Chondrocyte (in vitro differentiated cells): ENCODE measurements around the gene SLC25A13. TPM values are rescaled to one million over a fixed set of nuclear protein-coding genes. Genes with fewer than 3 reads are reported as not detected.

Source experiments
- DNase-seq: peaks from one replicate; pipeline ENCODE4 v3.0.0; 2021; ENCODE audit warnings: mixed read lengths, low spot score
- H3K27ac Mint-ChIP-seq: one replicate; pipeline ENCODE4 v1.8.0; 2021; ENCODE audit warnings: mild to moderate bottlenecking, moderate library complexity, mixed read lengths; ENCODE audit not compliant: unreplicated experiment
- H3K27me3 Mint-ChIP-seq: 2 replicates; pipeline ENCODE4 v1.8.0; 2021; ENCODE audit warnings: low read depth, mixed read lengths
- H3K36me3 Mint-ChIP-seq: 2 replicates; pipeline ENCODE4 v1.8.0; 2021; ENCODE audit warnings: low read depth, mixed read lengths
- H3K4me1 Mint-ChIP-seq: 2 replicates; pipeline ENCODE4 v1.8.0; 2021; ENCODE audit warnings: low read depth, mild to moderate bottlenecking, mixed read lengths
- H3K4me3 Mint-ChIP-seq: one replicate; pipeline ENCODE4 v1.8.0; 2021; ENCODE audit warnings: mild to moderate bottlenecking, moderate library complexity, mixed read lengths; ENCODE audit not compliant: unreplicated experiment
- H3K9me3 Mint-ChIP-seq: 2 replicates; pipeline ENCODE4 v1.8.0; 2021; ENCODE audit warnings: low read depth, mixed read lengths
- CTCF ChIP-seq: fragments of 200-600 bp; sonication (generic); IDR thresholded peaks from 2 replicates; pipeline ENCODE4 v1.5.0; 2021; ENCODE audit warnings: antibody characterized with exemption, mild to moderate bottlenecking, moderate library complexity
- total RNA-seq: library from RNA; stranded (reverse); gene quantifications from 3 replicates; pipeline ENCODE4 v1.2.1, GENCODE V29; 2021

Gene SLC25A13
- total RNA-seq, 1 donor from 2014 or later, result 26.6 TPM

- DNase-seq, result no peak
- Mint-ChIP-seq H3K36me3 (no peaks in the 10 kb centered on the region), H3K9me3 (no peaks in the 10 kb centered on the region), H3K4me1 (peaks cover 16% of the 10 kb centered on the region), H3K27me3 (peaks cover 2% of the 10 kb centered on the region), H3K4me3 (no peak overlapping the region), H3K27ac (no peak overlapping the region)
- TF ChIP-seq CTCF, result no peak
These were observed 22.3 kb upstream of the SLC25A13 start for GRCh38 chr7:96344236-96344635.

GRCh38 chr7:96342049-96342448, 20.2 kb upstream of the SLC25A13 start:
- Mint-ChIP-seq H3K9me3 (no peaks in the 10 kb centered on the region), H3K36me3 (no peaks in the 10 kb centered on the region), H3K4me3 (no peak overlapping the region), H3K27ac (no peak overlapping the region), H3K4me1 (peaks cover 26% of the 10 kb centered on the region), H3K27me3 (peaks cover 2% of the 10 kb centered on the region)
- no peak for DNase-seq
- no peak for TF ChIP-seq CTCF

- no peak for TF ChIP-seq CTCF
- H3K4me1 Mint-ChIP-seq, result peaks cover 50% of the 10 kb centered on the region
- no peaks in the 10 kb centered on the region for H3K36me3 Mint-ChIP-seq
- H3K27ac Mint-ChIP-seq, result peak overlapping the region; percentile 30
- H3K9me3 Mint-ChIP-seq, result peaks cover 3% of the 10 kb centered on the region
- no peaks in the 10 kb centered on the region for H3K27me3 Mint-ChIP-seq
- no peak for DNase-seq
- H3K4me3 Mint-ChIP-seq, result no peak overlapping the region
These were observed 15.6 kb upstream of the SLC25A13 start for GRCh38 chr7:96337519-96337918.

- no peaks in the 10 kb centered on the region for H3K27me3 Mint-ChIP-seq
These were observed 10.4 kb upstream of the SLC25A13 start for GRCh38 chr7:96332325-96332724.

GRCh38 chr7:96331775-96332174, 9.9 kb upstream of the SLC25A13 start:
- H3K4me1 Mint-ChIP-seq, result peaks cover 52% of the 10 kb centered on the region
- TF ChIP-seq CTCF, result no peak
- H3K36me3 Mint-ChIP-seq, result no peaks in the 10 kb centered on the region
- peaks cover 7% of the 10 kb centered on the region for H3K9me3 Mint-ChIP-seq
- no peaks in the 10 kb centered on the region for H3K27me3 Mint-ChIP-seq
- no peak overlapping the region for H3K27ac Mint-ChIP-seq
- no peak overlapping the region for H3K4me3 Mint-ChIP-seq
- DNase-seq, result no peak

More at GRCh38 chr7:96332325-96332724, 10.4 kb upstream of the SLC25A13 start:
- Mint-ChIP-seq H3K4me1 (peaks cover 53% of the 10 kb centered on the region), H3K27ac (no peak overlapping the region), H3K36me3 (no peaks in the 10 kb centered on the region), H3K4me3 (no peak overlapping the region), H3K9me3 (peaks cover 3% of the 10 kb centered on the region)
- TF ChIP-seq CTCF, result no peak
- DNase-seq, result no peak
